OCI-M1 (cell line): ENCODE data around the gene CRIM1.

Source experiments
- DNase-seq: peaks from one replicate; lab custom pipeline; 2025; lab: John Stamatoyannopoulos, UW

CRIM1 gene

DNA sequence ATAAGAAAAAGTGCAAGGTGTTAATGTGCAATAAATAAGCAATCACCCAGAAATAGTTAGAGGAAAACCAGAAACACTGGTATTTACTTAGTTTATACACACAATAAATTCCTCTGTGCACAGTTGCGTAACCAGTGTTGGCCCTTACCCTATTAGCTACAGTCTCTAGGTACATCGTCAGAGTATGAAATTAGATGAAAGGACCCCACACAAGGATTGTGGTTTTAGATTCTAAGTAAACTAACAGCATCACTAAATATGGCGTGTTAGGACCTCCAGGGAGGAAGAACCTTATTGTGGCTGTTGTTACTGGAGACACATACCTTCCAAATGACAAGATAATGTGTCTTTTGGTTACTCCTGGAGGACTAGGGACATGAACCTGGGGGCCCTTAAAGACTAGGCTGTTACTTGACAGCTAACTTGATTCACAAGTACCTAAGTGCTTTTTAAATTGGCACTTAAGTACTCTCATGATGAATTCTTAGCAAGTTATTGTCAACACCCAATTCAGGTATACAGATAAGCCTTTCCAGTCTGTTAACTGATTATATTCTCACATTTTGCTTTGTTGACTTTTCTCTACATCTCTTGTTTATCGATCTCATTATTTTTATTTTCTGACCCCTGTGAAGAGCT is 127.1 kb downstream of the CRIM1 start:
- DNase-seq = no peak

DNA sequence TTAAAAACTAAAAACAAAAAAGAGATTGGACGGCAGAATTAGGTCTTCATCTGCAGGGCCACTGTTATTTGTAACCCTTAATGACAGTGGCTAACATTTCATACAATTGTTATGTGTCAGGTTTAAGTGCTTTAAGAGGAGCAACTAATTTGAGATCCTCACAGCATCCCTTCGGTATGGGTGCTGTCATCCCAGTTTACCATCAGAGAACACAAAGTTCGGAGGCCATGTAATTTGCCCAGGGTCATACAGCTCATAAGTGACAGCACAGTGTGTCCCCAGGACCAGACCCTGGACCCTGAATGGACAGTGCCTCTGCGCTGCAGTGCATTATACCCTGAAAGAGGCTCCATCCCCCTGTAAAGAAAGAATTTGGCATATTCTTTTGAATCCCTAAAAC is 127.7 kb downstream of the CRIM1 start:
- no peak for DNase-seq

DNA sequence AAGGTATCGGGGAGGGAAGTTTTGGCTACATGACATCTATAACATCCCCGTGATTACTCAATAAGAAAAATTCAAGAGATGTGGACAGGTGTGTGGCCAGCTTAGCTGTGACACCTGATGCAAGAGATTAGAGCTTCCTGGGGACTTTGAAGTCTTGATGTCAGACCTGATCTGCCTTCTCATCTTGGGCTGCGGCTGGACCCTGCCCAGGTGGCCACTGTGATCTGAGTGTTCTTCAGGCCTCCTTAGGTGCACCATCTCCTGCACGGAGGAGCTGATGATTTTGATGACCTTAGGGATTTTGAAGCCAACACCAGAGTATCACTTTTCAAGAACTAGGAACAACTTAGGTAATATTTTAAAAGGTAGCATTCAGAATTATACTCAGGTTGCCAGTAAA is 128.9 kb downstream of the CRIM1 start:
- no peak for DNase-seq

DNA sequence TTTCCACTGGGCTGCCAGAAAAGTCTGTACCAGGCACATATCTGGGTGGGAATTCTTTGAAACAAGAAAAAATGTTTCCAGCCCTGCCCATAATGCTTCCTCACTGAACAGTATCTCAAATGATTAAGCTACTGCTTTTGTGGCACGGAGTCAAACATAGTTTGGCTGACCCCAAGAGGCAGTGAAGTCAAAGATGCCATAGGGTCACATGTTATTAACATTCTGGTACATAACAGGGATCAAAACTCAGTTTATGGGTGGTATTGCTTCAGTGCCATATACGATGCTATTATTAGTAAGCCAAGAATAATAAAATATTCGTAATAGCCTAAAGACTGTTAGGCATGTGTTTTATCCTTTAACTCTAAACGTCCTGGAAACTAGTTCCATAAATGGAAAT is 129.9 kb downstream of the CRIM1 start:
- no peak for DNase-seq

DNA sequence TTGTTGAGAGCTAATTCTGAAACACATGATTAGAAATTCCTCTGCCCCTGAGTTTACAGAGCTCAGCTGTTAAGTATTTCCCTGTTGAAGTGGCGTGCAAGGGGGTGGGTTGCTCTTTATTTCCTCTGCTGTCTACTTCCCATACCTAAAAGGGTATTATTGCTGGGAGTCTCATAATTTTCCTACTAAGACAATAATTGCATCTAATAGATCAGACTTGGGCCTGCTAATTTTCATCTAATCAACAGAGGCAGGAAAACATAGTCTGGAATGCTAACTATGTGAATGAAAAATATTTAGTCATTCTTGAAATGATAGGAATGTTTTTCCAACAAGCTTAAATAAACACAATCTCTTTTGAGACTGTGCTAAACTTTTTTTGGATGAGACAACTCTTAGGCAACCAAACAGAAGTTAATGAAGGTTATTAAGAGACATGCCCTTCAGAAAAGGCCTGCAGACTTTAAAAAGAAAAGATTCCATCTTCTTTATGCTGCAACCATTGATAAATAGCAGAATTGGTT is 131.0 kb downstream of the CRIM1 start:
- DNase-seq = no peak

DNA sequence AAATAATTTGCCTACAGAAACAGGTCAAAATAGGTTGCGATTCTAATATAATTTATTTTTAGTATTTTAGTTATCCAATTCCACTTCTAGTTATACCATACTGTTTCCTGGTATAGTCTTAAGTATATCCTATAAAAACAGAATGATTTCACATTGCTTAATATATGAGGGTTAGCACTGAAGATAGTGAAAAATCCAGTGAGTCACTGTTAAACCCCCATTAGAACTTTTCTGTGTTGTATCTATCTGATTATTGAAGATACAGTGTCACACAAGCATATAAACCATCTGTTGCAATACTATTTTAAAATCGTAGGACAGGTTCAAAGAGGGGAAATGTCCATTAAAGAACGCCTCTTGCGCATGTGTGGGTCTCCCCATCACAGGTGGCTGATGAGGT is 132.4 kb downstream of the CRIM1 start:
- DNase-seq = no peak

DNA sequence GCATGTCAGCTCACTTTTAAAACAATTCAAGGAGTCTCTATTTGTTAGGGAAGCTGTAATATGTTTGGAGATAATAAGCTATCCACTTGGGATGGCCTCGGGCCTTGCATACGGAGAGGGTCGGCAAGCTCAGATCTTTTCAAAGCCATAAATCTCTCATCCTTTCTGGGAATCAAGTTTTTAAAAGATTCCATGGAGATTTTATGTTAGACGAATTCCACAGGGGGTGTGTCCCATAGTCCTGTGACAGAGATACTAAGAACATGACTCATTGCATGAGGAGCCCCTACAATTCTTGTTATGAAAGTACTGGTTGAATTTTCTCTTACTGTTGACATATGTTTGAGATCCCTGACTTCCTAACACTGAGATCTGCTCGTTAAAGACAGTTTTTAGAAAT is 133.7 kb downstream of the CRIM1 start:
- no peak for DNase-seq

DNA sequence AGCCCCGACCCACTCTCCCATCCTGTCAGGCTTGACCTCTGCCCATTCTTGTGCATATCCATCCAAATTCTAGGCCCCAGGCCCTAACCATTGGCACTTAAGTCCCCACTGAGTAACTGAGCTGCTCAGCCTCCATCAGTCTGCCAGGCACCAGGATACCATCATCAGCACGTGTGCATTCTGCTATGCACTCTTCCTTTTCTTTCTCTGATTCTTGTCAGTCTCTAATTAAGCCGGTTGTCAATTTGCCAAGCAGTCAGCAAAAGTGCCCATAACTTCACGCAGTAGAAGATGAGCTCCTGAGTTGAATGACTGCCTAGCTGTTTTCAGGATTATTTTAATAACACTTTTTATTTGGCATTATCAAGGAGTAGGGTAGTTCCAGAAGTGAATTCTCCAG is 135.2 kb downstream of the CRIM1 start:
- DNase-seq = no peak

DNA sequence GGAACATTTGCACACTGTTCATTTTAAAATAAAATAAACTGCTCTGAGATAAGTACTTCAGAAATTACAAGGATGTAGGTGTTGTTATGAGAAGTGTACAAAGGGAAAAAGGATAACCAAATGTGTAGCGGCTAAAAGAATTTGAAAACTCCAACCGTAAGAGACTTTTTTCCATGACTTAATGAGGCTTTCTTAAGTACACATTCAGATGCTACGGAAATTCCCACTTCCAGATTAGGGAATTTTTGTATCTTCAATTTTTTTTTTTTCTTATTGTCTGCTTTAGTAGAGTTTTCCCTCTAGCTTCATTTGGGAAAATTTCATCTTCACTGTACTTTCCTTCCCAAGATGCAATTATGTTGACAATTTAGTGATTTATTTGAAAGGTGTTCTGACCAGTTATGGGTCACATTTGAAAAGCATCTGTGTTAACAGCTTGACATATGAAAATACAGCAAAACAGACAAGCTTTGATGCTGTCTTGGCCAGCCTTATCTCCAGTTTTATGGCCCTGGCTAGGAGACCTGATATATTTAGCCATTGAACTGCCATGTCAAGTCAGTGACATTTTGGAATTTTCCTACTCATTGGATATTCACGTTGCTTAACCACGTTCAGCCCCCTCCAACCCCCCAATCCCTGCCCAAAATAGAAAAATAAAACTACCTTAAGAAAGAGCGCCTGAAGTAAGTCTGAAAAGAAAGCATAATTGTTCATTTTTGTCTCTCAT is 136.8 kb downstream of the CRIM1 start:
- no peak for DNase-seq

DNA sequence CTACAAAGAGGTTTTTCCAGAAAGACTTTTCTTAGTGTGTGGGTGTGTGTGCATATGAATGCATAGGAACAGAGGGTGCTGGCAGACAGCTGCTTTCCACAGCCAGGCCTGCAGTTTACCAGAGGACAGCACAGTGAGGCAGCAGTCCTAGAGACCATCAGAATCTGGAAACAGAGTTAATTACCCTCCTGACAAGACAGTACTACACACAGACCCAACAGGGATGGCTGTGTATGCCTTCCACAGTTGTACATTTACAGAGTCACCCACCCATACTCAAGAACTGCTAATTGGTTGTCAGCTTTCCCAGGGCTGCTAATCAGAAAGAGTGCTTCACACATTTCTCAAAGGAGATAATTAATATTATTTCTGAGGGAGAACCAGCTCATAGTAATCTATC is 137.7 kb downstream of the CRIM1 start:
- no peak for DNase-seq

DNA sequence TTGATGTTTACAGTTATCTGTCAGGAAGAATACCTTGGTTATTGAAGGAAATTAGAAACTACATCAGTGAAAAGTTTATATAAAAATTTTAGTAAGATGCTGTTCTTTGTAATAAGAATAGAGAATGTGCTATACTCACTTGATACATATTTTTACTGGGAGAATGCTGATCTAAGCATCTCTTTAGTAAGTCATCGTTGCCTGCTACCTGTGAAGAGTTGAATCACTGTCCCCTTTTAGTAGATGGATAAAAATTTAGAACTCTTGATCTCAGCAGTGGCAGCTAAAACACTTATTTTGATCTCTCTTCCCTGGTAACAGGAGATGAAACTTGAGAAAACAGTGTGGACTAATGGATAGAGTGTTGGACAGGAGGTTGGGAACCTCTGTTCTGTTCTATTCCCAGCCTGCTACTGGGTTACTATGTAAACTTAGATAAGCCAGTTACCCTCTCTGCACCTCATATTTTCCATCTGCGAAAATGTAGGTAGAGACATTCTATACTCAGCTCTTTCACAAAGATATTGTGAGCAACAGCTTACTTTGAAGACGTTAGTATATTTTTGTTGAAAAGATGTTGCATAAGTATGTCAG is 142.1 kb downstream of the CRIM1 start:
- no peak for DNase-seq

DNA sequence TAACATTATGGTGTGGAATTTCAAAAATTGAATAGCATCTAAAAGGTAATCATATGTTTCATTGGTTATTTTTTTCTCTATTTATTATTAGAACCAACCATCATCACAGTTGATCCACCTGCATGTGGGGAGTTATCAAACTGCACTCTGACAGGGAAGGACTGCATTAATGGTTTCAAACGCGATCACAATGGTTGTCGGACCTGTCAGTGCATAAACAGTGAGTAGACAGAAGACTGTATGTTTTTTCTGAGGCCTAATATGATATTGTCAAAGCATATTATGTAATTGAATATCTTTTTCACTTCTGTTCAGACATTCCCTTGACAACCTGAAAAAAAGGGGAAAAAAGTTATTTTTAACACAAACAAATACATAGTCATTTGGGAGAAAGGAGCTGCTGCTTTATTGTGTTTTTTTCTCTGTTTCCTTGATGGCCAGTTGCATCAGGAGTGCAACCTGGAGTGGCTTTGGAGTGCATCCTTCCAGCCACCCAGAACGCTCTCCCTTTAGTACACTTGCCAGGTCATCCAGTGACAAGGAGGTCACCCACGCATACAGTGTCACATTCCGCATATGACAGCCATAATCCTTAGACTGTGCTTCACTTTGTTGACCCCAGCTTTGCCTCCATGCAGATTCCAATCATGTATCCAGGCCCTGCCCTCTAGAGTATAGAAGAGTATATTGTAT is 143.7 kb downstream of the CRIM1 start:
- DNase-seq = no peak

DNA sequence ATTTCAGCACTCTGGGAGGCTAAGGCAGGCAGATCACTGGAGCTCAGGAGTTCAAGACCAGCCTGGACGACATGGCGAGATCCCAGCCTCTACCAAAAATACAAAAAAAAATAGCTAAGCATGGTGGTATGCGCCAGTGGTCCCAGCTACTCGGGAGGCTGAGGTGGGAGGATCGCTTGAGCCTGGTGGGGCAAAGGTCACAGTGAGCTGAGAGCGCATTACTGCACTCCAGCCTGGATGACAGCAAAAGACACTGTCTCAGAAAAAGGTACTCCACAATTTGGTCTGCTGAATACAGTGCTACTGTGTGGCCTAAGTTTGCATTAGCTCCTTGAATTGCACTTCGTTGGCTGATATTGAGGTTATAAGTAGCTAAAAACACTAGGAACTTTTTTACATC is 144.5 kb downstream of the CRIM1 start:
- DNase-seq = no peak

DNA sequence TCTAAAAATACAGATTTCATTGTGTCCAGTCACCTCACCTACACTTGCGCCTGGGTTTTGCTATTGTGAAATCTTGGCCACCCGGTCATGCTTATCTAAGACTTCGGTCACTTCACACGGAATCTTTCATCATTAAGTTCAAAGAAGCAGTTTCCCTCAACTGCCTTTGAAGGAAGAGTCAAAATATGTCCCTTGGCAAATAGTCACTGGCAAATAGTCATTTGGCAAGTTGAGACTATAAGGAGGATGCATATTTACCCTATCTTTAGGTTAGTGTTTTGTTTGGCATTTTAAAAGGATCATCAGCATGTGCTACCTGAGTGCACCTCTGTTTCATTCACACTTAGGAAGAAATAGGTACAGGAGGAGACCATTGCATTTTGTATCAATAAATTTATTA is 146.5 kb downstream of the CRIM1 start:
- DNase-seq = peak; percentile 67

DNA sequence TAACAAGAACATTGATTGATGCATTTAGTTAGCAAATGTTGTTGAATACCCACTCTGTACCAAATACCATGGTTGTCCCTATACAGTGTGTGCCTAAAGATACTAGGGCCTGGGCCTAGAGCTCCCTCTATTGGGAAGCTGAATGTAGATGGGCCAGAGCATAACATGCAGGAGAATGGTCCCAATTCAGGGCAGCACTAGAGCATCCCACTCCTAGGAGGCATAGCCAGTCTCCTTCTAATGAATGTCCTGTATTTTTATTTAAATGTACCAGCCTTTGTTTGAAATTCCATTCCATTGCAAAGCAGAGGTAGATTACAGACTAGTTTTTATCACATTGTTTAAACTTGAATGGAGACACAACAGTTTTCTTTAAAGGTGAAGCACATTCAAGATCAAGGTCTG is 151.8 kb downstream of the CRIM1 start:
- peak; percentile 76 for DNase-seq

DNA sequence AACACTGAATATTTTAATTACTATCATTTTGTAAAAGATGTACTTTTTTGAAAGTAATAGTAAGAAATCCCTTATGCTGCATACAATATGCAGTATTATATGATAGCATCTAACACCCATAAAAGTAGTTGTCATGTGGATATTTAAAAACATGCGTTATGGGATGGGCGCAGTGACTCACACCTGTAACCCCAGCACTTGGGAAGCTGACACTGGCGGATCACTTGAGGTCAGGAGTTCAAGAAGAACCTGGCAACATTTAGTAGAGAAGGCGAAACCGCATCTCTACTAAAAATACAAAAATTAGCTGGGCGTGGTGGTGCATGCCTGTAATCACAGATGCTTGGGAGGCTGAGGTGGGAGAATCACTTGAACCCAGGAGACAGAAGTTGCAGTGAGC is 153.5 kb downstream of the CRIM1 start:
- DNase-seq = no peak

DNA sequence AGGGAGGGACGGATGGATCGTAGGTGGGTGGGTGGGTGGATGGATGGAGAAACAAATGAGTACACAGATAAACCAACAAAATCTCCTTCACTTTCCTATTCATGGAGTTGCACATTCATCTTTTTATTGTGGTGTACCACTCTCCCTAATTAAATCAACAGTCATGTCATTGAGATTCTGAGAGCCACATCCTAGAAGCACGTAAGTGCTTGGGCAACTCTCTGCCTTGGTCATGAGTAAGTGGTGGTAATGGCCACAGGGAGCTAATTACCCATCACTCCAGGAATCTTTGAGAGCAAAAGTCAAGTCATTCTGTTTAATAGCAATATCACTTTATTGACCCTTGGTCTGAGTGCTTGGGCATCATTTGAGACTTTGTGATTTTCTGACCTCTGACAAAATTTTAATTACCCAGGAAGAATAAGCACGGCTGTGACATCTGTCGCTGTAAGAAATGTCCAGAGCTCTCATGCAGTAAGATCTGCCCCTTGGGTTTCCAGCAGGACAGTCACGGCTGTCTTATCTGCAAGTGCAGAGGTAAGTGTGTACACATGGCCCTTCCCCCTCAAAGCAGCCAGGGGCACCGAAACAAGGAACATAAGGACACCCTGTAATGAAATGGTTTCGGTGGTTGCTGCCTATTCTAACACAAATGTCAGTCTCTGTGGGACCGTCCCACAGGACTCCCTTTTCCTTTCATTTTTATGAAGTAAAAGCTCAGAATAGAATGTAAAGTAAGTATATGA is 156.5 kb downstream of the CRIM1 start:
- peak; percentile 79 for DNase-seq

DNA sequence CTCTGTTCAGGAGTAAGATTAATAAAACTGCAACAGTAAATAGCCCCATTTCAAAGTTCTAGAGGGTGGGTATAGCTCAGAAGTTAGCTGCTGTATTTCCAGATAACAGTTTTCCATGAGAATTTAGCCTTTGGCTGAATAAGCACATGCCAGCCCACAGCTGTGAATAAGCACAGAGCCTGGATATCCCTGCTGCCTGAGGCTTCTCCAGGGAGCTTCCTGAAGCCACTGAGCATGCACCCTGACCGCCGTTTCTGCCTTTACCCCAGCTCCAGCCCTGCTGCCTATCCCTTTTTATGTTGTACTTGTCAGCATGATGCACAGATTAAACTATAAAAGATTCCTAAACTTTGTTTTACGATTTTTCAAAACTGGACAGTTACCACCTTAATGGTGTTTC is 157.1 kb downstream of the CRIM1 start:
- DNase-seq = no peak

DNA sequence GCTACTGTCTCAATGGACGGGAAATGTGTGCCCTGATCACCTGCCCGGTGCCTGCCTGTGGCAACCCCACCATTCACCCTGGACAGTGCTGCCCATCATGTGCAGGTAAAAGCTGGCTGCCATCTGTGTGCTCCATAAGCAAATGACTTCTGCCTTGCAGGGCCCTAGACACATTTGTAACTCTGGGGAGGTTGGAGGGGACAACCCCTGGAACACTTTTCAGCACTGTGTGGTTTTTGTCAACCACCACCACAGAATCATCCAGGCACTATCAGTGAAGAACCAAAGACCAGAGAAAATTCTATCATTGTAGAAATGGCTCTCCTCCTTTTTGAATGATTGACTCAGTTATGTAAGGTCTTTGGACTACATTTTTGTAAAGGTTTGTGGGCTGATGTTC is 158.1 kb downstream of the CRIM1 start:
- no peak for DNase-seq

DNA sequence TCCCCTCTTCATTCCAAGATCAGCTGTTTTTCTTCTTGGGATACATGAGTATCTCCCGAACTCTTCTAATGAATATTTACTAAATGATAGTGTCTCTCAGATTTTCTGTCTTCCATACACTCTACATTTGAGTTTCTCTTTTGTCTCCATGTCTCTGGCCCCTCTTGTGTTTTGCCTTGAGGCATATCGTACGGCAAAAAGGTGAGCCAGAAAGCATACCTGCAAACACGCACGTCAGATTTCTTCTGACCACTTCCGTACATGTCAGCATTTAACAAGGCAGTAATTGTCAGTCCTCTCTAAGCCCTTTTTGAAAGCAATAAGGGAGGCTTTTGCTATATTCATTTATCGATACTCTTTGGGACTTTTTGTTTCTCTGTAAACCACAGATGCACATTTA is 160.0 kb downstream of the CRIM1 start:
- no peak for DNase-seq

DNA sequence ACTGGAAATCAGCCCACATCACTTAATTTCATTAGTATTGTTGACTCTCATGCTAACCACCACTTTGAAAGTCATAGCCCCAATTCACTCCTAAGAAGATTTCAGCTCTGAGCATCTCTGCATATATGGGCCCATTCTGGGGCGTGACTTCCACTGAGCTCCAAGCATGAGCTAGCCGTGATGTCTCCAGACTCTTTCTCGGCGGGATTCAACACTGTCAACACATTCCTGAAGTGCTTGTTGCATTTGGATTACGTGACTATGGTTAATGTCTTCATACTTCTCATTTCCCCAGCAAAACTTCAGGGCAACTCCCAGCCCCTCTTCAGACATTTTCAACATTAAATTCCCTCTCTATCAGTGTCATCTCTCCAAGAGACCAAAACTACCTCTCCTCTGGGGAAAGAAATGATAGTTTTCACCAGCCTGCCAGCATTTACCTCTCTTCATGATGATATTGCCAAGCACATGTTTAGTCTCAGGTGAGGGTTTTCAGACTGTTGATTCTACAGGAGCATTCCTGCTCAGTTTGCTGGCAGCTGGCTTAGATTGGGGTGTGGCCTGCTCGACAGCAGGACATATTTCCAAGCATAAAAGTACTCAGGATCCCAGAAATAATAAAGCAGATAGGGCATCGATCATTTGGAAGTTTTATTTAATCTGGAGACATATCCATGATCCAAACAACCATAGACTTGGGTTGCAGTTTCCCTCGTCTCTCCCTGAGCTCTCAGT is 160.7 kb downstream of the CRIM1 start:
- no peak for DNase-seq
